ENCODE data around the gene SARM1. TPM values are rescaled to one million over a fixed set of nuclear protein-coding genes. Genes with fewer than 3 reads are reported as not detected.

The SARM1 gene
- total RNA-seq, 1 donor from 2014 or later, result 29.8 TPM

- intact Hi-C loops (cut with micrococcal nuclease), result no loop called here
These were observed 19.9 kb downstream of the SARM1 start for GRCh38 chr17:28391401-28391800.

GRCh38 chr17:28392491-28392890 lies 21.0 kb downstream of the SARM1 start:
- intact Hi-C loops (cut with micrococcal nuclease), result no loop called here

GRCh38 chr17:28394337-28395116 lies 23.0 kb downstream of the SARM1 start:
- intact Hi-C loops (cut with micrococcal nuclease), result no loop called here

- intact Hi-C loops (cut with micrococcal nuclease), result no loop called here
These were observed 23.9 kb downstream of the SARM1 start for GRCh38 chr17:28395426-28395825.

GRCh38 chr17:28395968-28396367 lies 24.5 kb downstream of the SARM1 start:
- intact Hi-C loops (cut with micrococcal nuclease), result no loop called here

- intact Hi-C loops (cut with micrococcal nuclease), result no loop called here
These were observed 25.2 kb downstream of the SARM1 start for GRCh38 chr17:28396635-28397239.

GRCh38 chr17:28397275-28397674 lies 25.8 kb downstream of the SARM1 start:
- intact Hi-C loops (cut with micrococcal nuclease), result no loop called here

GRCh38 chr17:28397687-28398279 lies 26.3 kb downstream of the SARM1 start:
- intact Hi-C loops (cut with micrococcal nuclease), result no loop called here

- intact Hi-C loops (cut with micrococcal nuclease), result no loop called here
These were observed 26.9 kb downstream of the SARM1 start for GRCh38 chr17:28398280-28398981.

- intact Hi-C loops (cut with micrococcal nuclease), result no loop called here
These were observed 28.3 kb downstream of the SARM1 start for GRCh38 chr17:28399808-28400207.

- intact Hi-C loops (cut with micrococcal nuclease), result no loop called here
These were observed 30.7 kb downstream of the SARM1 start for GRCh38 chr17:28402224-28402630.

- intact Hi-C loops (cut with micrococcal nuclease), result no loop called here
These were observed 31.4 kb downstream of the SARM1 start for GRCh38 chr17:28402844-28403243.

- intact Hi-C loops (cut with micrococcal nuclease), result no loop called here
These were observed 32.5 kb downstream of the SARM1 start for GRCh38 chr17:28404007-28404406.

- intact Hi-C loops (cut with micrococcal nuclease), result no loop called here
These were observed 32.9 kb downstream of the SARM1 start for GRCh38 chr17:28404461-28404811.

- intact Hi-C loops (cut with micrococcal nuclease), result no loop called here
These were observed 33.5 kb downstream of the SARM1 start for GRCh38 chr17:28404812-28405570.

- intact Hi-C loops (cut with micrococcal nuclease), result no loop called here
These were observed 34.4 kb downstream of the SARM1 start, which contains the start of gene SLC46A1 for GRCh38 chr17:28405632-28406472. SLC46A1 (minus strand) TSS chr17:28406212; CDS start chr17:28406114, 98 bp downstream.

- intact Hi-C loops (cut with micrococcal nuclease), result no loop called here
These were observed 35.0 kb downstream of the SARM1 start for GRCh38 chr17:28406473-28406814.

GRCh38 chr17:28407130-28407973 lies 35.9 kb downstream of the SARM1 start:
- intact Hi-C loops (cut with micrococcal nuclease), result no loop called here

GRCh38 chr17:28407974-28408306 lies 36.4 kb downstream of the SARM1 start:
- intact Hi-C loops (cut with micrococcal nuclease), result no loop called here

- intact Hi-C loops (cut with micrococcal nuclease), result no loop called here
These were observed 40.6 kb downstream of the SARM1 start for GRCh38 chr17:28412099-28412498.
